Liver (tissue), 3 donors: ENCODE results near the gene NPC2.

Source experiments
- SP1 ChIP-seq: IDR thresholded peaks from 2 replicates; pipeline ENCODE4 v1.6.1; 2018; ENCODE audit warnings: antibody characterized with exemption, mild to moderate bottlenecking
- TF ChIP-seq, protein P1 (sequence below): fragments of 150-350 bp; IDR thresholded peaks from 2 replicates; pipeline ENCODE4 v1.5.1; 2017; ENCODE audit warnings: improper control_type of control experiment, low read depth, low read length; ENCODE audit not compliant: missing input control
- TF ChIP-seq, protein P2 (sequence below): IDR thresholded peaks from 2 replicates; pipeline ENCODE4 v1.6.1; 2016; ENCODE audit warnings: antibody characterized with exemption
- donor health status: healthy.
- donor health status: healthy.

DNA sequence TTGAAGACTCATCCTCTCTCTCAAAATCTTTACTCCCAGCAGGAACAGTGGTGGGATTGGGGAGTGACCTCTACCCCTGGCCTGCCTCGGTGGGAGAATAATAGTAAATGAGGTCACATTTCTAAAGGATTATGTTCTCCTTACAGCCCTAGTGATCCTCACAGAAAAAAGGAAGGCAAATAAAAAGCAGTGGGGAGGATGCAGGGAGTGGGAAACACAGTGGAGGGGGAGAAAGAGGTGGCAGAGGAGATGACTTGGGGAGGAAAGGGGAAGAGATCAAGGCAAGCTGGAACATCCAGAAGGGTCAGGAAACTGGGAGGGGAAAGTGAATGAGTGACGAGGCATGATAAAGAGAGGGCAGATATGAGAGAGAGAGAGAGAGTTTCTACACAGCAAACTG, 58.8 kb downstream of the NPC2 start:
- TF ChIP-seq, protein P1, sequence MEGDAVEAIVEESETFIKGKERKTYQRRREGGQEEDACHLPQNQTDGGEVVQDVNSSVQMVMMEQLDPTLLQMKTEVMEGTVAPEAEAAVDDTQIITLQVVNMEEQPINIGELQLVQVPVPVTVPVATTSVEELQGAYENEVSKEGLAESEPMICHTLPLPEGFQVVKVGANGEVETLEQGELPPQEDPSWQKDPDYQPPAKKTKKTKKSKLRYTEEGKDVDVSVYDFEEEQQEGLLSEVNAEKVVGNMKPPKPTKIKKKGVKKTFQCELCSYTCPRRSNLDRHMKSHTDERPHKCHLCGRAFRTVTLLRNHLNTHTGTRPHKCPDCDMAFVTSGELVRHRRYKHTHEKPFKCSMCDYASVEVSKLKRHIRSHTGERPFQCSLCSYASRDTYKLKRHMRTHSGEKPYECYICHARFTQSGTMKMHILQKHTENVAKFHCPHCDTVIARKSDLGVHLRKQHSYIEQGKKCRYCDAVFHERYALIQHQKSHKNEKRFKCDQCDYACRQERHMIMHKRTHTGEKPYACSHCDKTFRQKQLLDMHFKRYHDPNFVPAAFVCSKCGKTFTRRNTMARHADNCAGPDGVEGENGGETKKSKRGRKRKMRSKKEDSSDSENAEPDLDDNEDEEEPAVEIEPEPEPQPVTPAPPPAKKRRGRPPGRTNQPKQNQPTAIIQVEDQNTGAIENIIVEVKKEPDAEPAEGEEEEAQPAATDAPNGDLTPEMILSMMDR: no peak
- TF ChIP-seq, protein P2, sequence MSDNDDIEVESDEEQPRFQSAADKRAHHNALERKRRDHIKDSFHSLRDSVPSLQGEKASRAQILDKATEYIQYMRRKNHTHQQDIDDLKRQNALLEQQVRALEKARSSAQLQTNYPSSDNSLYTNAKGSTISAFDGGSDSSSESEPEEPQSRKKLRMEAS: no peak
- TF ChIP-seq SP1: no peak
